WERI-Rb-1 (cell line): ENCODE measurements around the gene DPP9.
A peak's percentile ranks its signal among the peaks of the same experiment; 100 is the strongest.

ENCODE experiments used
- DNase-seq: peaks from one replicate; pipeline ENCODE4 v3.0.0-alpha.2; 2020
- H3K27ac ChIP-seq: fragments of 250-450 bp; sonication (Bioruptor Pico); 2 replicates; pipeline ENCODE4 v1.5.1; 2020; ENCODE audit warnings: mild to moderate bottlenecking, moderate library complexity
- H3K27me3 ChIP-seq: fragments of 250-450 bp; sonication (Bioruptor Pico); 2 replicates; pipeline ENCODE4 v1.5.1; 2021; ENCODE audit warnings: mild to moderate bottlenecking, low read depth, moderate library complexity; ENCODE audit not compliant: insufficient read depth, severe bottlenecking
- H3K36me3 ChIP-seq: fragments of 250-450 bp; sonication (Bioruptor Pico); 2 replicates; pipeline ENCODE4 v1.5.1; 2020; ENCODE audit warnings: mild to moderate bottlenecking, moderate library complexity
- H3K4me3 ChIP-seq: 2 replicates; pipeline ENCODE4 v1.5.1; 2011; ENCODE audit warnings: low read depth, mild to moderate bottlenecking, control low read depth, low read length
- H3K9me3 ChIP-seq: fragments of 250-450 bp; sonication (Bioruptor Pico); 2 replicates; pipeline ENCODE4 v1.5.1; 2021; ENCODE audit warnings: mild to moderate bottlenecking, moderate library complexity; ENCODE audit not compliant: severe bottlenecking
- TF ChIP-seq, protein P1 (sequence below): IDR thresholded peaks from 2 replicates; pipeline ENCODE4 v1.5.1; 2011; ENCODE audit warnings: low read depth, mild to moderate bottlenecking, control low read depth, inconsistent platforms, low read length

DPP9 gene

DNA sequence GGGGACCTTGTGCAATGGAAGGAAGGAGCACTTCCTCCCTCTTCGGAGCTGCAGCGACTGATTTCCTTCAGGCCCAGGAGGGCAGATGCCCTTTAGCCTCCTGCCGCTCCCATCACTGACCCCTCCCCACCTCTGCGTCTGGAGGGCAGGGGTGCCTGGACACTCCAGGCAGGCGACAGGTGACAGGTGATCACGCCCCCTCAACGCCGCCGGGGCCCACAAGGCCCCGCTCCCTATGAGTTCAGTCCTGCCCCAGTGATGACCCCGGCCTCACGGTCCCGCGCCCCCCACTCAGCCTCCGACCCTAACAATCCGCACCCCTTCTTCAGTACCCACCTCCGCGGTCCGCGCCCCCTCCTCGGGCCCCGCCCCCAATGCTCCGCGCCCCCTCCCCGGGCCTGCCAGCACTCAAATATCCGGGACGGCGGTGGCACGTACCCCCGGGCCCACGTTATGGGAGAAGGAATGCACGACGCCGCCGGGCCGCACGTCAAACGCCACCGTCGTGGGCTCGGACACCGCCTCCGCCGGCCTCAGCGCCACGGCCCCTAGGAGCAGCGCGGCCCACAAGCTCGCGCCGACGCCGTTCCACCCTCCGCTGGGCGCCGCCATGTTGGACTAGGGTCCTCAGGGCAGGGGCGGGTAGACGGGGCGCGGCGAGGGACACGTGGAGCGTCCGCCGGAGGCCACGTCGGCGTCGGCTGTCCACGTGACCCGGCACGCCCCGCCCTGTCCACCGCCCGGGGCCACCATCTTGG is 53.7 kb downstream of the DPP9 start, which contains the start of gene MYDGF:
TSS of gene MYDGF (minus strand) at position 620 of the 758 bp plus-strand sequence. CDS start at position 612, 8 bp downstream.
- Histone ChIP-seq H3K36me3 (peaks cover 29% of the 10 kb centered on the region), H3K9me3 (no peaks in the 10 kb centered on the region), H3K27me3 (no peaks in the 10 kb centered on the region), H3K4me3 (peak within 1 kb of the TSS; percentile 91), H3K27ac (peak within 1 kb of the TSS; percentile 89)
- DNase-seq, result peak; percentile 93
- TF ChIP-seq, protein P1, sequence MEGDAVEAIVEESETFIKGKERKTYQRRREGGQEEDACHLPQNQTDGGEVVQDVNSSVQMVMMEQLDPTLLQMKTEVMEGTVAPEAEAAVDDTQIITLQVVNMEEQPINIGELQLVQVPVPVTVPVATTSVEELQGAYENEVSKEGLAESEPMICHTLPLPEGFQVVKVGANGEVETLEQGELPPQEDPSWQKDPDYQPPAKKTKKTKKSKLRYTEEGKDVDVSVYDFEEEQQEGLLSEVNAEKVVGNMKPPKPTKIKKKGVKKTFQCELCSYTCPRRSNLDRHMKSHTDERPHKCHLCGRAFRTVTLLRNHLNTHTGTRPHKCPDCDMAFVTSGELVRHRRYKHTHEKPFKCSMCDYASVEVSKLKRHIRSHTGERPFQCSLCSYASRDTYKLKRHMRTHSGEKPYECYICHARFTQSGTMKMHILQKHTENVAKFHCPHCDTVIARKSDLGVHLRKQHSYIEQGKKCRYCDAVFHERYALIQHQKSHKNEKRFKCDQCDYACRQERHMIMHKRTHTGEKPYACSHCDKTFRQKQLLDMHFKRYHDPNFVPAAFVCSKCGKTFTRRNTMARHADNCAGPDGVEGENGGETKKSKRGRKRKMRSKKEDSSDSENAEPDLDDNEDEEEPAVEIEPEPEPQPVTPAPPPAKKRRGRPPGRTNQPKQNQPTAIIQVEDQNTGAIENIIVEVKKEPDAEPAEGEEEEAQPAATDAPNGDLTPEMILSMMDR, result no peak

DNA sequence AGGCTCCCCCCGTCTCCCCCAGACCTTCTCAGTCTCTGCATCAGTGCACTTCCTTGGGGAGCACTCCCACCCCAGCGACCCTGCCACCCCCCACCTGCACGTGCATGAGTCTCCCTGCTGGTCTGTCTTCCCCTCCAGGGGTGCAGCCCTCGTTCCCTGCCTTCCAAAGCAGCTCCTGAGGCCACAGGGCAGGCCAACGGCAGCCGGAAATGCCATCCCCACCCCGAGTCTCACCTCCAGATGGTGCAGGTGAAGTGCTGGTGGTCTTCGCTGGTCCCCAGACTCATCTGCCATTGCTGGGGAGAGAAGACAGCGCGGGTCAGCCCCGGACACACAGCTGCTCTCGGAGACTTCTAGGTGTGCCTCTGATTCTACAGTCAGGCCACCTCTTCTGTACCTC is 59.0 kb downstream of the DPP9 start:
- H3K27ac ChIP-seq, result no peak overlapping the region
- H3K9me3 ChIP-seq, result no peaks in the 10 kb centered on the region
- DNase-seq, result no peak
- no peak overlapping the region for H3K4me3 ChIP-seq
- TF ChIP-seq, protein P1, result no peak
- H3K36me3 ChIP-seq, result peaks cover 43% of the 10 kb centered on the region
- H3K27me3 ChIP-seq, result no peaks in the 10 kb centered on the region

DNA sequence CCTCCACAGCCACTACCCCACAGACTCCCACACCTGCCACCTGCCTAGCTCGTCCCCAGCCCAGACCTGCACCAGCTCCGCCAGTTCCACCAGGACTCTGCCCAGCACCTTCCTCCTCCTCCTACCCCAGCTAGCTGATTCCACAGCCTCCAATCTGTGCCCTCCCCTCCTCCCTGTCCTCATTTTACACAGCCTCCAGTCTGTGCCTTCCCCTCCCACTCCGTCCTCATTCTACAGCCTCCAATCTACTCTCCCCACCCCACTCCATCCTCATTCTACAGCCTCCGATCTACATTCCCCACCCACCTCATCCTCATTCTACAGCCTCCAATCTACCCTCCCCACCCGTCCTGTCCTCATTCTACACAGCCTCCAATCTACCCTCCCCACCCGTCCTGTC is 60.8 kb downstream of the DPP9 start:
- DNase-seq, result no peak
- Histone ChIP-seq H3K27me3 (no peaks in the 10 kb centered on the region), H3K9me3 (no peaks in the 10 kb centered on the region), H3K27ac (no peak overlapping the region), H3K36me3 (peaks cover 41% of the 10 kb centered on the region), H3K4me3 (no peak overlapping the region)
- TF ChIP-seq, protein P1, result no peak

DNA sequence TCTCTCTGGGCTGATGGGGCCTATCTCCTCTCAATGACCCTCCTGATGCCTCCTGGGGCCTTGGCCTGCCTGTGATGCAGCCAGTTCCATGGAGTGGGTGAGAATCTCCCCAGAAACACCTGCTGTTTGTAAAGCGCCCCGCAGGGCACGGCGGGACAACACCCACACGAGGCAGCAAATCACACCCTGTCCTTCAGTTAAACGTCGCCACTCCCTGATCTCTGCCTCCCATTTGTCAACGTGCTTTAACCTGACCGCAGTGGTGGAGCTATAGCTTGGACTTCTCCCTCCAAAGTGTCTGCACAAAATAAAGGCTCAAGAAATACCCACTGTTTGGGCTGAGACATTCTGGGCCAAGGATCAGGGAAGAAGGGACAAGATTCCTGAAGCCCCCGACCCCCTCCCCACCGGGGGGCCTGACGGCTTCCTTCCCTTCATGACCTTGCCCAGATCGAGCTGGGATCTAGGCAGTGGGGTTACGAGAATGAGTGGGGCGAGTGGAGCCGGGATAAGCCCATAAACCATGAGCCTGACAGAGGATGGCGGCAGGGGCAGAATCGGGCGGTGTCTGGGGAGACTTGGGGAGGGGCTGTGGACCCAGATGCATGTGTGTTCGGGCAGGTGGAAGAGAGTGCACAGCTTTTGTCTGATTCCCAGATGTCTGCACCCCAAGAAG is 61.5 kb downstream of the DPP9 start:
- Histone ChIP-seq H3K27me3 (no peaks in the 10 kb centered on the region), H3K9me3 (no peaks in the 10 kb centered on the region), H3K4me3 (no peak overlapping the region), H3K36me3 (peaks cover 41% of the 10 kb centered on the region), H3K27ac (no peak overlapping the region)
- DNase-seq, result no peak
- TF ChIP-seq, protein P1, result no peak

GRCh38 chr19:4660993-4661392 is 62.6 kb downstream of the DPP9 start:
- Histone ChIP-seq H3K27me3 (no peaks in the 10 kb centered on the region), H3K27ac (no peak overlapping the region), H3K36me3 (peaks cover 39% of the 10 kb centered on the region), H3K9me3 (no peaks in the 10 kb centered on the region), H3K4me3 (no peak overlapping the region)
- no peak for DNase-seq
- TF ChIP-seq, protein P1, result no peak
